Measurements from ENCODE around the gene VAT1L. TPM values are rescaled to one million over a fixed set of nuclear protein-coding genes. Genes with fewer than 3 reads are reported as not detected.
"Not testable (repeated sequence)": the region's sequence is repeated elsewhere in the genome, so short reads cannot be mapped to it uniquely, and the experiment has no call there.

Gene VAT1L
- total RNA-seq, 2 donors from 2014 or later = 0.33 to 2.3 TPM

GRCh38 chr16:77945126-77945525 lies 156.8 kb downstream of the VAT1L start:
- peaks cover 0 to 4% (median 0%) of the 10 kb centered on the region in 3 donors for H3K9me3 ChIP-seq
- no peak overlapping the region for H3K27ac ChIP-seq
- ATAC-seq (no peak), DNase-seq (no peak)
- H3K36me3 ChIP-seq (replicated peaks in 1 of 2; ENCODE audit: insufficient read depth in 1 of 2, low read depth in 2 of 2) = no peaks in the 10 kb centered on the region
- intact Hi-C loops (cut with DNase I) = no loop called here
- no peaks in the 10 kb centered on the region for H3K27me3 ChIP-seq
- H3K4me1 ChIP-seq = no peaks in the 10 kb centered on the region
- TF ChIP-seq, protein P1, sequence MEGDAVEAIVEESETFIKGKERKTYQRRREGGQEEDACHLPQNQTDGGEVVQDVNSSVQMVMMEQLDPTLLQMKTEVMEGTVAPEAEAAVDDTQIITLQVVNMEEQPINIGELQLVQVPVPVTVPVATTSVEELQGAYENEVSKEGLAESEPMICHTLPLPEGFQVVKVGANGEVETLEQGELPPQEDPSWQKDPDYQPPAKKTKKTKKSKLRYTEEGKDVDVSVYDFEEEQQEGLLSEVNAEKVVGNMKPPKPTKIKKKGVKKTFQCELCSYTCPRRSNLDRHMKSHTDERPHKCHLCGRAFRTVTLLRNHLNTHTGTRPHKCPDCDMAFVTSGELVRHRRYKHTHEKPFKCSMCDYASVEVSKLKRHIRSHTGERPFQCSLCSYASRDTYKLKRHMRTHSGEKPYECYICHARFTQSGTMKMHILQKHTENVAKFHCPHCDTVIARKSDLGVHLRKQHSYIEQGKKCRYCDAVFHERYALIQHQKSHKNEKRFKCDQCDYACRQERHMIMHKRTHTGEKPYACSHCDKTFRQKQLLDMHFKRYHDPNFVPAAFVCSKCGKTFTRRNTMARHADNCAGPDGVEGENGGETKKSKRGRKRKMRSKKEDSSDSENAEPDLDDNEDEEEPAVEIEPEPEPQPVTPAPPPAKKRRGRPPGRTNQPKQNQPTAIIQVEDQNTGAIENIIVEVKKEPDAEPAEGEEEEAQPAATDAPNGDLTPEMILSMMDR (IDR thresholded peaks at IDR 0.05) = no peak
- TF ChIP-seq POLR2A (IDR thresholded peaks at IDR 0.05) = no peak
- 73 to 78% methylated on average over 4 of the region's 4 CpGs for WGBS, 2 donors
- no peak overlapping the region for H3K4me3 ChIP-seq

GRCh38 chr16:77946823-77947222 lies 158.5 kb downstream of the VAT1L start:
- intact Hi-C loops (cut with DNase I) = no loop called here
- no peak for DNase-seq
- H3K9me3 ChIP-seq = peaks cover 0 to 4% (median 0%) of the 10 kb centered on the region in 3 donors
- H3K4me1 ChIP-seq = no peaks in the 10 kb centered on the region
- 35 to 58% methylated on average over 4 of the region's 4 CpGs for WGBS, 2 donors
- H3K36me3 ChIP-seq (replicated peaks in 1 of 2; ENCODE audit: insufficient read depth in 1 of 2, low read depth in 2 of 2) = no peaks in the 10 kb centered on the region
- H3K4me3 ChIP-seq = no peak overlapping the region
- no peak for ATAC-seq
- no peaks in the 10 kb centered on the region for H3K27me3 ChIP-seq
- H3K27ac ChIP-seq = no peak overlapping the region
- TF ChIP-seq, protein P1 (IDR thresholded peaks at IDR 0.05) = no peak
- TF ChIP-seq POLR2A (IDR thresholded peaks at IDR 0.05) = no peak

DNA sequence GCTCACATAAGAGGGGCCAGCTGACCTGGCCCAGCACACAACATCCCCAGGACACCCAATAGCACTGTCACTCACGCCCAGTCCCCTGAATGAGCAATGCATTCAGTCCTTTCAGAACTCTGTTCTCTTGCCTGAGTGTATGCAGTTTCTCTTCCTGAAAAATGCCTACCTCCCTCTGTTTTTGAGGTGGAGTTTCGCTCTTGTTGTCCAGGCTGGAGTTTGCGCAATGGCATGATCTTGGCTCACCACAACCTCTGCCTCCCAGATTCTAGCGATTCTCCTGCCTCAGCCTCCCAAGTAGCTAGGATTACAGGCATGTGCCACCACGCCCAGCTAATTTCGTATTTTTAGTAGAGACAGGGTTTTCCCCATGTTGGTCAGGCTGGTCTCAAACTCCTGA lies 159.2 kb downstream of the VAT1L start:
- H3K9me3 ChIP-seq; DNase-seq; intact Hi-C loops (cut with DNase I); H3K36me3 ChIP-seq (replicated peaks in 1 of 2; ENCODE audit: insufficient read depth in 1 of 2, low read depth in 2 of 2); H3K27ac ChIP-seq; H3K4me3 ChIP-seq; H3K27me3 ChIP-seq; H3K4me1 ChIP-seq; ATAC-seq: not testable (repeated sequence)
- WGBS, 2 donors = 64 to 80% methylated on average over 6 of the region's 6 CpGs

DNA sequence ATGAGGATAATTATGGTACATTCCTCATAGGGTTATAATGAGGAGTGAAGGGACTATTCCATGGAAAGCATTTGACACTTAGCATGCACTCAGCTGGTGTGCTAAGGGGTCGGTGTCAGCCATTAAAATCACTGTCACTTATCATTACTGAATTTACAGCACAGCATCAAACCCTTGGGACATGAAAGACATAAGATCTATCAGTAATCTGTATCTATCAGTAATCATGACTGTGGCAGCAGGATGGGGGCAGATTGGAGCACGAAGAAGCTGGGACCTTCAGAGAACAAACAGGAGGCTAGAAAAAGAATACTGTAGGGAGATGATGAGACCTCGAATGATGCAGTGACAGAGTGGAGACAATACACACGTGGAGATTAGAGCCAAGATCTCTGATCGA lies 160.5 kb downstream of the VAT1L start:
- no peak for ATAC-seq
- Histone ChIP-seq H3K27me3 (no peaks in the 10 kb centered on the region), H3K4me1 (no peaks in the 10 kb centered on the region), H3K9me3 (no peaks in the 10 kb centered on the region), H3K4me3 (no peak overlapping the region), H3K27ac (no peak overlapping the region), H3K36me3 (replicated peaks in 1 of 2; ENCODE audit: insufficient read depth in 1 of 2, low read depth in 2 of 2) (no peaks in the 10 kb centered on the region)
- TF ChIP-seq POLR2A (IDR thresholded peaks at IDR 0.05) = no peak
- intact Hi-C loops (cut with DNase I) = no loop called here
- WGBS, 2 donors = 50 to 61% methylated on average over 5 of the region's 5 CpGs
- DNase-seq = no peak

DNA sequence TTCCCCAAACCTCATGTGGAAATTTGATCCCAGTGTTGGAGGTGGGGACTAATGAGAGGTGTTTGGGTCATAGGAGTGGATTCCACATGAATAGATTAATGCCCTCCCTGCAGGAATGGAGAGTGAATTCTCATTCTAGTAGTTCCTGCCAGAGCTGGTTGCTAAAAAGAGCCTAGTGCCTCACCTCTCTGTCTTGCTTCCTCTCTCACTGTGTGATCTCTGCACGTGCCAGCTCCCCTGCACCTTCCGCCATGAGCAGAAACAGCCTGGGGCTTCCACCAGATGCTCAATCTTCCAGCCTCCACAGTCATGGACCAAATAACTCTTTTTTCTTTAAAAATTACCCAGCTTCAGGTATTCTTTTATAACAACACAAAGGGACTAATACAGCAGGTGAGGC lies 161.1 kb downstream of the VAT1L start:
- TF ChIP-seq, protein P1 (IDR thresholded peaks at IDR 0.05) = no peak
- no peak for TF ChIP-seq POLR2A (IDR thresholded peaks at IDR 0.05)
- no peak overlapping the region for H3K4me3 ChIP-seq
- intact Hi-C loops (cut with DNase I) = no loop called here
- no peak overlapping the region for H3K27ac ChIP-seq
- H3K27me3 ChIP-seq = no peaks in the 10 kb centered on the region
- WGBS, 2 donors = 54 to 65% methylated on average over 2 of the region's 2 CpGs
- DNase-seq (no peak), ATAC-seq (no peak)
- H3K4me1 ChIP-seq = no peaks in the 10 kb centered on the region
- no peaks in the 10 kb centered on the region for H3K36me3 ChIP-seq (replicated peaks in 1 of 2; ENCODE audit: insufficient read depth in 1 of 2, low read depth in 2 of 2)
- no peaks in the 10 kb centered on the region for H3K9me3 ChIP-seq

DNA sequence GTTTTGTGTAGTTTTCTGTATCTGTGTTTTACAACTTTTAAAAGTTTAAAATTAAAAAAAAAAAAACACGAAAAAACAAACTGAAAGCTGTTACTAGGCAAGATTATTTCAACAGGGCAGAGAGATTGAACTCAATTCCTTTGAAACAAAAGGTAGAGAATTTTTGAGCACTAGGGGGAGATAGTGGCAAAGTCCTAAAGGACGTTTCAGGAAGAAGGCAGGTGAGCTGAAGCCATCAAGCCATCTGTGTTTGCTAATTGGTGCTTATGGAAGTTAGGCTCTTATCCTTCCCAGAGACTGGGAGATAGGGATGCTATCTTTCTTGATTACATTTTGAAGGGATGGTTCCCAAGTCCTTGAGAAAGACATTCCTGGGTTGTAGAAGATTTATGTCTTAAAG lies 163.4 kb downstream of the VAT1L start:
- TF ChIP-seq, protein P1 (IDR thresholded peaks at IDR 0.05) = peak in 6 of 7 experiments; percentile 28 to 46 (median 34)
- TF ChIP-seq POLR2A (IDR thresholded peaks at IDR 0.05) = no peak
- Histone ChIP-seq H3K9me3 (no peaks in the 10 kb centered on the region), H3K27ac (no peak overlapping the region), H3K36me3 (replicated peaks in 1 of 2; ENCODE audit: insufficient read depth in 1 of 2, low read depth in 2 of 2) (no peaks in the 10 kb centered on the region), H3K4me1 (no peaks in the 10 kb centered on the region), H3K27me3 (no peaks in the 10 kb centered on the region), H3K4me3 (no peak overlapping the region)
- ATAC-seq (no peak), DNase-seq (peak in 1 of 4 donors; percentile 7)
- WGBS, 2 donors = 1 to 6% methylated on average over 2 of the region's 2 CpGs
- intact Hi-C loops (cut with DNase I) = no loop called here
